Heart left ventricle (tissue), 16 donors: ENCODE results near the gene PHF3. TPM values are rescaled to one million over a fixed set of nuclear protein-coding genes. Genes with fewer than 3 reads are reported as not detected.

ENCODE experiments used
- ATAC-seq, 4 donors: fragments of 200-7000 bp; cut with Tn5 transposase; one replicate each; pipeline ENCODE4 v1.9.1; 2020 to 2022; ENCODE audit warnings: moderate library complexity in 4 of 4, mild to moderate bottlenecking in 3 of 4, moderate number of reproducible peaks in 1 of 4
- DNase-seq, 5 donors: peaks; one replicate each; pipeline ENCODE4 v3.0.0-alpha.2; 2020
- H3K27ac ChIP-seq, 12 donors: fragments of 200-600 bp; sonication (generic) in 4 of 12; one replicate each; pipeline versions ENCODE4 v1.5.0 to v1.8.0; 2016 to 2022; ENCODE audit warnings: mild to moderate bottlenecking in 2 of 12
- H3K27me3 ChIP-seq, 9 donors: fragments of 200-600 bp; sonication (generic) in 2 of 9; one replicate each; pipeline versions ENCODE4 v1.5.1 to v1.8.0; 2016 to 2022; ENCODE audit warnings: mild to moderate bottlenecking in 3 of 9
- H3K36me3 ChIP-seq, 9 donors: fragments of 200-600 bp; sonication (generic) in 2 of 9; one replicate each; pipeline versions ENCODE4 v1.5.0 to v1.8.0; 2018 to 2022; ENCODE audit warnings: mild to moderate bottlenecking in 2 of 9
- H3K4me1 ChIP-seq, 12 donors: fragments of 200-600 bp; sonication (generic) in 4 of 12; one replicate each; pipeline versions ENCODE4 v1.5.0 to v1.8.0; 2016 to 2022; ENCODE audit warnings: mild to moderate bottlenecking in 3 of 12
- H3K4me3 ChIP-seq, 12 donors: fragments of 200-600 bp; sonication (generic) in 4 of 12; one replicate each; pipeline versions ENCODE4 v1.5.0 to v1.8.0; 2017 to 2022; ENCODE audit warnings: mild to moderate bottlenecking in 9 of 12, moderate library complexity in 4 of 12
- H3K9me3 ChIP-seq, 12 donors: fragments of 200-600 bp; sonication (generic) in 4 of 12; one replicate each; pipeline versions ENCODE4 v1.5.0 to v1.8.0; 2016 to 2022; ENCODE audit warnings: mild to moderate bottlenecking in 1 of 12
- POLR2A ChIP-seq, 2 donors: fragments of 450-650 bp; IDR thresholded peaks; one replicate each; pipeline ENCODE4 v1.6.1; 2017; ENCODE audit warnings: antibody characterized with exemption in 2 of 2, mild to moderate bottlenecking in 2 of 2, moderate library complexity in 2 of 2
- WGBS, 4 donors: extraction: QIAGEN DNeasy Blood & Tissue Kit in 2 of 4; methylation state at CpG; one replicate each; pipeline versions ENCODE4 v1.1.5 to v1.1.7; 2013 to 2018; 5-methylcytosine and 5-hydroxymethylcytosine counted together
- intact Hi-C, 10 donors: fragments of 100-400 bp; cut with DNase I; formaldehyde crosslinking; loops; one replicate each; pipeline versions ENCODE4 v1.11.1 to v1.14.2; 2022
- polyA plus RNA-seq, 2 donors: library from polyadenylated mRNA; stranded (reverse); fragments of 200-250 nt; gene quantifications; one replicate each; pipeline ENCODE4 v1.2.3, GENCODE V29; 2013
- total RNA-seq, 9 donors: library from RNA; depleted of rRNA in 2 of 9; stranded (reverse); fragments of >200 nt in 2 of 9; fragmentation: NEBNext Ultra II Directional in 3 of 9; extraction: Animal tissue kit (Norgen Biotek cat#: 25700) in 3 of 9; gene quantifications; one replicate each; pipeline versions ENCODE4 v1.1.0 to v1.2.4, GENCODE V29; 2016 to 2023
- TF ChIP-seq, protein P1 (sequence below), 12 donors: fragments of 200-600 bp; sonication (generic) in 4 of 12; IDR thresholded peaks; one replicate each; pipeline versions ENCODE4 v1.5.0 to v1.8.0; 2018 to 2022; ENCODE audit warnings: antibody characterized with exemption in 12 of 12, mild to moderate bottlenecking in 5 of 12
- donor health status: ischemic (EF 13 %, LVEDD 7.1; RV severe dilation, severe dysfunction).
- donor health status: healthy with polysubstance abuse.
- donor health status: DM: no; HTN: yes; CAD: no.
- donor health status: DM: no; HTN: no; CAD: no.
- donor health status: ischemic (EF 25% LVEDD 6.9; RV normal size, moderate dysfunction).
- donor health status: ischemic (EF 25% LVEDD 5.7; RV mildly dilated, moderate dysfunction).
- donor health status: healthy.
- donor health status: DM: yes; HTN: yes; CAD: no.
- donor health status: ischemic (EF 35%, LVEDD 5.7; RV mildly dilated, moderate dysfunction).
- donor health status: nonischemic (EF 11% LVEDD 7.7; RV severe dilation, severe dysfunction).
- donor health status: DM: yes; HTN: yes; CAD: no.
- donor health status: PGD.
- donor health status: ischemic (EF 29% LVEDD 5.4; RV normal size, mild dysfunction).
- donor health status: nonischemic (EF 23%, LVEDD 6.1; RV moderate dilation, normal function).

PHF3 gene
- total and polyA plus RNA-seq, 11 donors, result 5.3 to 53.5 (median 34.0) TPM

DNA sequence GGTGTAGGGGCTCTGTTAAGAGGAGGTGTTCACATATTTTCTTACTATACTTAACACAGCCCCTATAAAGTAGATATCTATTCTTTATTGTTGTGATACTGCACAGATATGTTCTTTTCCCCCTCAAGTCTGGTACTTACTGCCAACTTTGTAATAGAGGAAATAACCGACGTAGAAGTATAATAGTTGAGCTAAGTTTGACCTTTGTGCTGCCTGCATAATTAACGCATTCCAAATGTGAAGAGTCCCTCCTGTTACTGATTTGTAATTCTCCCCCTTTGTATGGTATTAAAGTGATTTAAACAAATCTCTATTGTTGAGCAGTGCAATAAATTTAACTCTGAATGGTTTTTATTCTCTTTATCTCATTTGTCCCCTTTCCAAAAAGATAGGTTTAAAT is 39.0 kb downstream of the PHF3 start:
- 27 to 37% (median 34%) methylated on average over 3 of the region's 3 CpGs for WGBS, 4 donors
- Histone ChIP-seq H3K36me3 (peaks cover 0 to 11% (median 0%) of the 10 kb centered on the region in 9 donors), H3K9me3 (peaks cover 0 to 9% (median 0%) of the 10 kb centered on the region in 12 donors), H3K4me1 (peaks cover 0 to 56% (median 30%) of the 10 kb centered on the region in 12 donors), H3K27me3 (no peaks in the 10 kb centered on the region), H3K4me3 (no peak overlapping the region), H3K27ac (no peak overlapping the region)
- intact Hi-C loops, result loop anchor here in 1 of 10 donors (5.0 kb wide), 1 partner anchor 37 kb away; the partner anchor contains the start of gene PHF3
- no peak for TF ChIP-seq POLR2A (IDR thresholded peaks at IDR 0.05)
- TF ChIP-seq, protein P1, sequence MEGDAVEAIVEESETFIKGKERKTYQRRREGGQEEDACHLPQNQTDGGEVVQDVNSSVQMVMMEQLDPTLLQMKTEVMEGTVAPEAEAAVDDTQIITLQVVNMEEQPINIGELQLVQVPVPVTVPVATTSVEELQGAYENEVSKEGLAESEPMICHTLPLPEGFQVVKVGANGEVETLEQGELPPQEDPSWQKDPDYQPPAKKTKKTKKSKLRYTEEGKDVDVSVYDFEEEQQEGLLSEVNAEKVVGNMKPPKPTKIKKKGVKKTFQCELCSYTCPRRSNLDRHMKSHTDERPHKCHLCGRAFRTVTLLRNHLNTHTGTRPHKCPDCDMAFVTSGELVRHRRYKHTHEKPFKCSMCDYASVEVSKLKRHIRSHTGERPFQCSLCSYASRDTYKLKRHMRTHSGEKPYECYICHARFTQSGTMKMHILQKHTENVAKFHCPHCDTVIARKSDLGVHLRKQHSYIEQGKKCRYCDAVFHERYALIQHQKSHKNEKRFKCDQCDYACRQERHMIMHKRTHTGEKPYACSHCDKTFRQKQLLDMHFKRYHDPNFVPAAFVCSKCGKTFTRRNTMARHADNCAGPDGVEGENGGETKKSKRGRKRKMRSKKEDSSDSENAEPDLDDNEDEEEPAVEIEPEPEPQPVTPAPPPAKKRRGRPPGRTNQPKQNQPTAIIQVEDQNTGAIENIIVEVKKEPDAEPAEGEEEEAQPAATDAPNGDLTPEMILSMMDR (IDR thresholded peaks at IDR 0.05), result no peak
- ATAC-seq (no peak), DNase-seq (no peak)

DNA sequence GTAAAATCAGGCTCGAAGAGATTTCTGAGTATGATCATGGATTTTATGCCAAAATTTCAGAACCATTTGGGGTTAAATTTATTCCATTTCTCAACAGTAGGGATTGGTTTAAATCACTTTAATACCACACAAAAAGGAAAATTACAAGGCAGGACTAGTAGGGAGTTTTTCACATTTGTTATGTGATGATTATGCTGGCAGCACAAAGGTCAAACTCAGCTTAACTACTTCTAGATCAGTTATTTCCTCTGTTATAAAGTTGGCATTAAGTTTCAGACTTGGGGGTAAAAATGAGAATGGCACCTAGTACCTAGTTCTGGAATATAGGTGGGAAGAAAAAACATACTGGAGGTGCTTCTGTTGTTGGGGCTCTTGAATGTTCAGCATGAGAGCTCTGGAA is 39.5 kb downstream of the PHF3 start:
- 79 to 84% (median 80%) methylated on average over 1 of the region's 1 CpG for WGBS, 4 donors
- H3K4me3 ChIP-seq, result no peak overlapping the region
- no peak overlapping the region for H3K27ac ChIP-seq
- H3K4me1 ChIP-seq, result peaks cover 0 to 57% (median 30%) of the 10 kb centered on the region in 12 donors
- DNase-seq, result no peak
- peaks cover 0 to 9% (median 0%) of the 10 kb centered on the region in 12 donors for H3K9me3 ChIP-seq
- TF ChIP-seq, protein P1 (IDR thresholded peaks at IDR 0.05), result no peak
- TF ChIP-seq POLR2A (IDR thresholded peaks at IDR 0.05), result no peak
- peaks cover 0 to 15% (median 3%) of the 10 kb centered on the region in 9 donors for H3K36me3 ChIP-seq
- ATAC-seq, result no peak
- intact Hi-C loops, result loop anchor here in 1 of 10 donors (5.0 kb wide), 1 partner anchor 38 kb away; the partner anchor contains the start of gene PHF3
- no peaks in the 10 kb centered on the region for H3K27me3 ChIP-seq

DNA sequence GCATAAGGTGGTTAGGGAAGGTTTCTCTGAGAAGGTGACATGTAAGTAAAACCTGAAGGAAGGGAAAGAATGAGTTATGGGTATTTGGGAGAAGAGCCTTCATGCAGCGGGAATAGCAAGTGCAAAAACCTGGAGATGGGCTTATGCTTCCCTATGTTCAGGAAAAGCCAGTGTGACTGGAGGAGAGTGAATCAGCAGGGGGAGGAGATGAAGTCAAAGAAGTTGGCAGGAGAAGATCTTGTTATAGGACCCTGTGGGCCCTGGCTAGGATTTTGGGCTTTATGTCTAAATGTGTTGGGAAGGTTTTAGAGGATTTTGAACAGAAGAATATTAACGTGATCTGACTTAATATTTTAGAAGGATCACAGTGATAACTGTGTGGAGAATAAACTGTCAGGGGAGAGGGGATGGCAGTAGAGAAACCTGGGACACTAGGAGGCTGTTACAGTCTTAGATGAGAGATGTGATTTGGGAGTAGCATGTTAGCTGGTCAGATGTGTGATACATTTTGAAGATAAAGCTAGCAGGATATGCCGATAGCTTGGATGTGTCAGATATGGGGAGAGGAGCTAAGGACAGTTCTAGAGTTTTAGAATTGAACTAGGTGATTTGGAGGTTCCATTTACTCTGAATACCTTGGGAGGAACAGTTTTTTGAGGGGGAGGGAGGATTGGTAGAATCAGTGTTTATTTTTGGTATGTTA is 41.0 kb downstream of the PHF3 start:
- DNase-seq, result no peak
- ATAC-seq, result peak in 1 of 4 donors; percentile 44
- Histone ChIP-seq H3K36me3 (peaks cover 0 to 24% (median 7%) of the 10 kb centered on the region in 9 donors), H3K4me1 (peaks cover 0 to 61% (median 33%) of the 10 kb centered on the region in 12 donors), H3K4me3 (no peak overlapping the region), H3K27ac (no peak overlapping the region), H3K9me3 (peaks cover 0 to 9% (median 0%) of the 10 kb centered on the region in 12 donors), H3K27me3 (no peaks in the 10 kb centered on the region)
- WGBS, 4 donors, result 70 to 82% (median 76%) methylated on average over 3 of the region's 3 CpGs
- intact Hi-C loops, result loop anchor here in 1 of 10 donors (5.0 kb wide), 1 partner anchor 39 kb away; the partner anchor contains the start of gene PHF3
- TF ChIP-seq, protein P1 (IDR thresholded peaks at IDR 0.05), result no peak
- TF ChIP-seq POLR2A (IDR thresholded peaks at IDR 0.05), result no peak

DNA sequence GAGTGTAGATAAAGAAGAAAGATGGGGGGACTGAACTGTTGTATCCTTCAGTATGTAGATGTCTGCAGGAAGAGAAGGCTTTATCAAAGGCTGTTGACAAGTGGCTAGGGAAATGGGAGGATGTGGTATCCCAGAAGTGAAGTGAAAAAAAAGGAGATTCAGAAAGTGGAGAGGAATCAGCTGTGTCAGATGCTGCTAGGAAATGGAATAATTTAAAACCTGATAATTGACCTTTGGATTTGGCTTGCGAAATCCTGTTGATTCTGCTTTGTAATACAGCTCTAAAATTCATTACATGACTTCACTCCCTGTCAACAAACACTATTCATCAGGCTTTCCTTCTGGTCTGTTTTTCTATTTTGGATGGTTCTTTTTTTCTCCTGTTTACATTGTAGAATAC is 41.7 kb downstream of the PHF3 start:
- no peaks in the 10 kb centered on the region for H3K27me3 ChIP-seq
- H3K36me3 ChIP-seq, result peaks cover 0 to 22% (median 3%) of the 10 kb centered on the region in 9 donors
- 65 to 82% (median 72%) methylated on average over 1 of the region's 1 CpG for WGBS, 4 donors
- H3K4me3 ChIP-seq, result no peak overlapping the region
- intact Hi-C loops, result loop anchor here in 1 of 10 donors (5.0 kb wide), 1 partner anchor 40 kb away; the partner anchor contains the start of gene PHF3
- no peak for DNase-seq
- H3K27ac ChIP-seq, result no peak overlapping the region
- H3K4me1 ChIP-seq, result peaks cover 0 to 61% (median 39%) of the 10 kb centered on the region in 12 donors
- peak in 2 of 4 donors; percentile 20 to 56 for ATAC-seq
- H3K9me3 ChIP-seq, result peaks cover 0 to 9% (median 0%) of the 10 kb centered on the region in 12 donors
- TF ChIP-seq, protein P1 (IDR thresholded peaks at IDR 0.05), result no peak
- TF ChIP-seq POLR2A (IDR thresholded peaks at IDR 0.05), result no peak
